SW 1271 (cell line): ENCODE data around the gene MST1.

Experiments
- DNase-seq, 2 experiments: peaks; one replicate each; lab custom pipeline; 2025; lab: John Stamatoyannopoulos, UW

The MST1 gene

DNA sequence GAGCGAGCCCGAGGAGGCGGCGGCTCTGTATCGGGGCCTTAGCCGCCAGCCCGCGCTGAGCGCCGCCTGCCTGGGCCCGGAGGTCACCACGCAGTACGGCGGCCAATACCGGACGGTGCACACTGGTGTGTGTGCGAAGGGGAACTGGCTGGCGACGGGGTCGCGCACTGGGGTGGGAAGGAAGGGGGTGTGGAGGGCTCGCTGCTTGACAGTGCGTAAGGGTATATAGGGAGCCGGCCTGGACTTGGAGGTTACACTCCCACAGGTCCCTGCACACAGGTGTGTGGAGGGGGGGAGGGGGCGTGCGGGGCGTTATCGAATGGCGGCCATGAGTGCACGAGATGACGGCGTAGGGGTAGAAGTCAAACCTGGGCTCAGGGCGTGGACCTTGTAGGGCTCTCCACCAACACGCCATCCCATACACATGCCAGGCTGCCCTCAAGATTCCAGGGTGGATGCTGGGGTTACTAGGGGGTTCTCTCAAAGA lies 14.7 kb downstream of the MST1 start:
- DNase-seq, result no peak

DNA sequence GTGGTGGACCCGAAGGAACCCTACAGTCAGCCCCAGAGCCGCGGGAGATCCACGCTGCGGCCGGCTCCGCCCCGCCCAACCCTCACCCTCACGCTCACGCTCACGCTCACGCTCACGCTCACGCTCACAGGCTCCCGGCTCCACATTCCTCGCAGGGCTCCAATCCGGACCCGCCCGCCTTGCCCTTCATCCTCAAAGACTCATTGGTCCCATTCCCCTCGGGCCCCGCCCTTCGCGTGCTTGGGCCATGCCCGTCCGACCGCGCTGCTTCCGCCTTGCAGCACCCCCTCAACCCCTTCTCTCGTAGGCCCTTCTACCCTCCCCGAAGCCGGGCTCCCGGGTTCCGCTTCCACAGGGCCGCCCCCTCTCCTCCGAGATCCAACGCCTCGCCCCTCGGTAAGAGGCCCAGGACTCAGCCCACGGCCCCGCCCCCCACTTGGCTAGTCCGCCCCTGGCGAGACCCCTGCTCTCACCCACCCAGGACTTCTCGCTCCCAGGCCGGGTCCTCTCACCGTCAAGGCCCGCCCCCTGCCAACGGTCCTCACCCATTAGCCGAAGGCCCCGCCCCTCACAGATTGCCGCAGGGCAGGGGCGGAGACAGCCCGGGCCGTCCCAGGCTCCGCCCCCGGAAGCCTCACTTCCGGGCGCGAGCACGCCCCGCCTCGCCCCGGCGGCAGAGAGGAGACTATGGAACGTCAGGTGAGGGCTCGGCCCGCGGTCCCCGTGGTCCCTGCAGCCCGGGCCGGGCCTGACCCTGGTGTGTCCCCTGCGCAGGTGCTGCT lies 15.4 kb downstream of the MST1 start, which contains the start of gene APEH:
Gene APEH (plus strand): TSS at position 637 of the 782 bp plus-strand sequence. CDS start 51 bp downstream, at position 688.
- no peak for DNase-seq

DNA sequence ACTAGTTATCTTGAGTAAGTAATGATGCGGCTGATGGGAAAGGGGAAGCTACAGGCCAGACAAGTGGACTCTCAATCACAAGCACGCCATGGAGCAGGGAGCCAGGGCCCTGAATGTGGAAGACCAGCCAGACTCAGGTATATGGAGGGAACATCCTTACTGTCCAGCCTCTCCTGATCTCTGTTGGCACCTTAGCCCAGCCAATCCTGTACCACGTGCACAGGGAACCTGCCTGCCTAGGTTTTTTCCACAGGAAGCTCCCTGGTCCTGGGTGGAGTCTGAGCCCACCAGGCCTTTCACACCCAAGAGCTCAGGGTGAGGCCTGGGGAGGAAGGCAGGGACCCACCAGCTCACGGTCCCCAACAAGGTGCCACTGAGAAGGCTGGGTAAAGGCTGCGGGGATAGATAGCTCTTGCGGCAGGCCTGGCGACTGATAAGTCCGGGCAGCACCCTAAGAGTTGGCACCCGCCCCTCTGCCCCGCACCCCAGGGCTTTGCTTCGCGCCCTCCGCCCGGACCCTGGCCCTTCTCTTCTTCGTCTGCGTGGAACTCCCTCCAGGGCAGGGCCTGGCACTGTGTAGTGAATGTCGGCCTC lies 16.1 kb downstream of the MST1 start:
- DNase-seq, result no peak

DNA sequence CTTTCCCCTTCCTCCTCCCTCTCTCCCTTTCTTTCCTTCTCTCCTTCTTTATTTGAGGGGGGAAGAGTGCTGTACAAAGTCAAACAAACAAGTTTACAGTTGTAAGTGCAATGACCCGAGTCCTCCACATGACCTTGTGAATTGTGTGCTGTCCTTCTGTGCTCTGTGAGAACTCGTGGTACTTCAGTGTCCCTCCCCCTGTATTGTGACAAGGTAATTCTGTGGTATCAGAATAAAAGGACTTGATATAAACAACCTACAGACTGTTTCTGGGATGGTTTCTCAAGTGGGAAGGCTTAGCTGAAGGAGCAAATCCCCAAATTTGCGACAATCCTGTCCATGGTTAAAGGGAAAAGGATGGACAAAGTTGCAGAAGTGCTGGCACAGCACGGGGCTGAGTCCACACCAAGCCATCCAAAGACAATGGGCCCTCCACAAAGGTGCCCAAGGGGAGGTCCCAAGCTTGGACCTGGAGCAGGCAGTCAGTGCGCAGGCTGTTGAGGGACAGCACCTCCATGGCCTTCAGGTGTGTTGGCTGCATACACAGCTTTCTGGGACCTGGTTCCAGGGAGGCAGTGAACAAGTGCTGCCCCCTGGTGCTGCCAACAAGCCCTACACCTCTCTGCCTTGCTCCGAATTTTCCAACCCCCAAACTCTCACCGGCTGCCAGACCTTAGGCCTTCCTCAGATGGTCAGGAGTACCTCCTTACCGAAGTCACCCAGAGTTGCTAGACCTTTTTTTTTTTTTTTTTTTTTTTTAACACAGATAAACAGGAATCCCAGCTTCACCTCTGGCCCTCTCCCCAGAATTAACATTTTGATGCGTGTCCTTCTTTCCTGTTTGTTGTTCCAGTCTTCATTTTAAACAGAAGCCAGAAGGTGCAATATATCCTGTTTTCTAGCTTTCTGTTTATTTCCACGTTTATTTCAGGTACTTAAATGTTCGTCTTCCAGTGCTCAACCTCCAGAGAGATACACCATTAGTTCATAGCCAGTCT lies 17.7 kb downstream of the MST1 start:
- DNase-seq, result no peak

DNA sequence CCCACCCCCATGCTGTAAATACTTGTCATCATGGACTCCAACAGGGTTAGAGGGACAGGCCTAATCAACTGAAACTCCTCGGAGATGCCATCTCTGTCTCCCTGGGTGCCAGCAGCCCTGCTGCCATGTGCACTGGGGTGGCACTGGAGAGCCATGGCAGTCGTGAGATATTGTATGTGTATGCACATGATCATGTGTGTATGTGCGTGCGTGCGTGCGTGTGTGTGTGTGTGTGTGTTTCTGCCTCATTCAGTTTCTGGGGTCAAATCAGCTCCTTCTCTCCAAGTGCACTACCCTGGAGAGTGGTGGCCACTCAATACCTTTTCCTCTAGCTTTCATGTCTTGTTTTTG lies 18.4 kb downstream of the MST1 start:
- no peak for DNase-seq

DNA sequence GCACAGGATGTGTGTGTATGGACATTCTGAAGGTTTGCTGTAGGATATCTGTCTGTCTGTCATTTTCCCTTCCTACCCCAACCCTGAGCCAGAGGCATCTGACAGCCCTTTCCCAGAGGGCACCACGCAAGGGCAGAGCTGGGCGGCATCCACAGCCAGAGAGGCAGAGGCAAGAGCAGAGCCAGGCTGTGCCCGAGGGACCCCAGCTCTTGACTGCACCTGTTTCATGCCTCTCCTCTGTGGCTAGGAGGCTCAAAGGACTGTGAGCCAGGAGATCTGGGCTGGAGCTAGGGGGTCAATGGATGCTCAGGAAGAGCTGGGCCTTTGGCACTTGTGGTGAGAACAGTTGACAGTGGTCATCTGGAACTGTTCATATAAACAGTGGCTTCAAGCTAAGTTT lies 19.9 kb downstream of the MST1 start:
- DNase-seq, result no peak

DNA sequence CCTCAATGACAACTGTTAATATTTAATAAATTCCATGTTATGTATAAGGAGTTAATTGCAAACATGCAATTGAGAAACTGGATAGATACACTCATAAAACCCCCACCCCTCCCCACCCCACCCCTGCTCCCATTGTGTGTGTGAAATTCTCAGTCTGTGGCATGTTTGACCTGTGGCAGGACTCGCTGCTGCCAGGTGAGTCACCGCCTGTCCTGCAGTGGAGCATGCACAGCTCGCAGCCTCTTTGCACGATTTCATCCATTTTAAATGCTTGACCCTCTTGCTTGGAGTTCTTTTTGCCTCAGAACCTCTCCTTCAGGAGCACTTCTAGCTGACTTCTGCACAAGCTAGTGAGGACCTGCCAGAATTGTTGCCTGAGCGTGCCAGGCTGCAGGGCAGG lies 20.4 kb downstream of the MST1 start:
- no peak for DNase-seq

DNA sequence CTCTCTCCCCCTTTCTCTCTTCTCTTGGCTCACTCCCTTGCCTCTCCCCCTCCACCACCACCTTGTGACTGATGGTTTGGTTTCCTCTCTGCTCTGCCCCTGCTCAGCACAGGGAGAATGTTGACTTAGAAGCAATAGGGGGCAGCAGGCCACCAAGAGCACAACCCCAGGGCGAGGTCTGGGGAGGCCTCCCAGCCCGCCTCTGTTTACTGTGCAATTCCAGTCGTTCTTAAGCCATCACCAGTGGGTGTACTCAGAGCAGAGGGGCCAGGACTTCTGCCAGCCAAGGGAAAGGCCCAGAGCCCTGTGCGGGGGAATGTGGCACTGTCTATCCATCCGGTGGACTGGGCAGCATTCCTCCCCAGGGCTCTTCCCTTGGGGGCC lies 20.9 kb downstream of the MST1 start:
- no peak for DNase-seq

DNA sequence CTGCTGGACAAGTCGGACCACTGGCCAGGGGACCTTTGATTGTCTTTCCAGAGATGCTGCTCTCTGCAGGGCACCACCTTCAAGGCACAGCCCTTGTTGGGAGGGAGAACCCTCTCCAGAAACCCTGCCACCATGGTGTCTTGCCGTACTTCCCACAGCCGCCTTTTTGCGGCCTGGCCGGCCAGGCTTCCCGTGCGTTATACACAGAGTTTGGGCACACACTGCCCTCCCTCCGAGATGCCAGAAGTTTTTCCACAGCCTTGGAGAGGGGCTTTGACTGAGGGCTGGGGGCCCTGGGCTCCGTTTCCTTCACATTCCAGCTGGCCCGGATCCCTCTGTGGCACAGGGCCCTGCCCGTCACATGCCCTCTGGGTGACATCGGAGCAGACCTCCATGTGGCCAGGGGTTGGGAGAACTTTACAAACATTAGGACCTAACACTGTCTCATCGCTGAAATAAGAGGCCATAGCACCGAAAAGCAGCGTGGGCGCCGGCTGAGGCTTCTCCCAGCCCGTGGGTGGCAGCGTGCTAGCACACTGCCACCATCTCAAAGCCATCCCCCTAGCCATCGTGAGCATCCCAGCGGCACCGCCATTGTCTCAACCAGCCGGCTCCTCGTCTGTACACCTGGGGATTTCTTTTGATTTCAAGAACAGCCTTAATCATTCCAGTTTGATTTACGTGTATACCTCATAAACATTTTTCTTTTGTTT lies 21.4 kb downstream of the MST1 start:
- DNase-seq, result no peak

DNA sequence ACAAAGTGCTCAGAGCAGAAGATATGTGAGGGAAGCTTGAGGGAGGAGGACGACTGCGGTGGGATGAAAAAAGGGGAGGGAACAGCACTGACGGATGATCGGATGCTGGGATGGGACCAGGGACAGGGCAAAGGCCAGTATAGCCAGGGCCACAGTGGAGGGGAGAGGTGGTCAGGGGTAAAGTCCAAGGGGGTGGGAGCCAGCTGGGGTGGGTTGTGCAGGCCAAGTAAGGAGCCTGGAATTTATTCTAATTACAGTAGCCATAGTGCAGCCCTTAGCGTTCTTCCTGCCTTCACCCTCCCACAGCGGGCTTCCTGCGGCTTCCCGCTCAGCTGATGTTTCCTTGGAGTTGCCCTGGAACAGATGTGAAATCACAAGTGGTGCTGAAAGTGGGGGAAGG lies 22.7 kb downstream of the MST1 start:
- no peak for DNase-seq

DNA sequence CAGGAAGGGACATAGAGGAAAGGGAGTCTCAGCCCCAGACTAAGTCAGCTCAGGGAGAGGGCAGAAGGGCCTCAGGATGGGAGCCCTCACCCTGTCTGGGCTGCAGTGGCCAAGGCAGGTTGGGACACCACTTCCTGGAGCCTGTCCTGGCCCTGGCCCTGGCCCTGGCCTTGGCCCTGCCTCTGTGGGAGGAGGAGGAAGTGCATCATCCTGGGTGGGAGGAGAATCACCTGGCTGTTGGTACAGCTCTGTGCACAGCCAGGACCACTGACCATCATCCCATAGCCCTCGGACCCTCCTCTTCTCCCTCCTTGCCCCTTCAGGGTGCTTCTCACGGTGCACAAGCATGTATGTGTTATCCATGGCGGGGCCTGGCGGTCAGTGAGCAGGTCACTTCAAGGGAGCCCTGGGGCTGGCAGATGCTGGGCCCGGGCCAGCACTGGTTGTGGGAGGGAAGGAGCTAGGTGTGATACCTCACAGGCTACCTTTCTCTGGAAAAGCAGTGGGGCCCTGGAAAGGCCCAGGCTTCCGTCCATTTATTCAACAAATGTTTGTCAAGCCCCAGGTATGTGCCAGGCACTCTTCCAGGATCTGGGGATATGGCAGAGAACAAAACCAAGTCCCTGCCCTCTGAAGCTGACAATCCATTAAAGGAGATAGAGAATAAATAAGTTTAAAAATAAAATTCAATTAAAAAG lies 23.3 kb downstream of the MST1 start:
- no peak for DNase-seq

DNA sequence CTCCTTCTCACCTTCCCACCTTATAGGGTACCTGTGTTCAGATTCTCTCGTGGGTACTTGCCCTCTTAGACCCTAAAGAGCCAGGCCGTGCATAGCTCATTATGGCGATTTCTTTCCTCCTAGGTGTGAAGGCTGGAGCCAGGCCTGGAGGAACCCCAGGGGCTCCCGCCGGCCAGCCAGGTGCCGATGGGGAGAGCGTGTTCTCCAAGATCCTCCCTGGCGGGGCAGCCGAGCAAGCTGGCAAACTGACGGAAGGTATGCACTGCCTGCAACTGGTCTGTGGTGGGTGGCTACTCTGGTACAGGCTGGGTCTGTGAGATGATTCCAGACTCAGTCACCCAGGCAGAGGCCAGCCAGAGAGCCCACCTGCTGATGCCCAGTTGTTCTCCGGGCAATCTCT lies 25.0 kb downstream of the MST1 start:
- no peak for DNase-seq

DNA sequence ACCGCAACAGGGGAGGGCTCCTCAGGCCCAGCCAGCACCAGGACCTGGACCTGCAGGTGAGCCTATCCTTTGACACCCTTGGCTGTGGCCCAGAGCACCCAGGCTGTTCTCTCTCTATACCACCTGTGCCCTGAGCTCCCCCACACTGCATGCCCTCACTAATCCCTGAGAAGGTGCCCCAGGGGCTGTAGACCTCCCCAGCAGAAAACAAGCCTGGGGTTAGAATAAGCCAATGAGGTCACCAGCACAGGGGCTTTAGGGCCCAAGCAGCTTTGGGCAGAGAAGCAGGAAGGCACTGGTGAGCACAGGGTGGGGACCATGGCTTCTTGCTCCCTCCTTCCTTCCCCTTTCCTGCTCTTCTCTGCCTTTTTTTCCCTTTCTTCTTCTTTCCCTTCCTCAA lies 25.4 kb downstream of the MST1 start:
- no peak for DNase-seq

DNA sequence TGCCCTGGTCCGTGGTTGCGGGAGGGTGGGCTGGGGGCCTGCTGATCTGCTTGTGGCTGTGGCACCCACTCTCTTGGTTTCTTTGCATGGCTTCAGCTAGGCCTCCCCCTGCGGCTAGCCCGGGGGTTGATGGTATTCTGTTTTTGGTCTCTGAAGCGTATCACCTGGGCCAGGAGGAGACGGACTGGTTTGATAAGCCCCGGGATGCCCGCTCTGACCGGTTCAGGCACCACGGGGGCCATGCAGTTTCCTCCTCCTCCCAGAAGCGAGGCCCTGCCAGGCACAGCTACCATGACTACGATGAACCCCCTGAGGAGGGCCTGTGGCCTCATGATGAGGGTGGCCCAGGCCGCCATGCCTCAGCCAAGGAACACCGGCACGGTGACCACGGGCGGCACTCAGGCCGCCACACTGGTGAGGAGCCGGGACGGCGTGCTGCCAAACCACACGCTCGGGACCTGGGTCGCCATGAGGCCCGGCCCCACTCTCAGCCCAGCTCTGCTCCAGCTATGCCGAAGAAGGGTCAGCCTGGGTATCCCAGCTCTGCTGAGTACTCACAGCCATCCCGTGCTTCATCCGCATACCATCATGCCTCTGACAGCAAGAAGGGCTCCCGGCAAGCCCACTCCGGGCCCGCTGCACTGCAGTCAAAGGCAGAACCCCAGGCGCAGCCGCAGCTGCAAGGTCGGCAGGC lies 26.4 kb downstream of the MST1 start:
- DNase-seq, result no peak

DNA sequence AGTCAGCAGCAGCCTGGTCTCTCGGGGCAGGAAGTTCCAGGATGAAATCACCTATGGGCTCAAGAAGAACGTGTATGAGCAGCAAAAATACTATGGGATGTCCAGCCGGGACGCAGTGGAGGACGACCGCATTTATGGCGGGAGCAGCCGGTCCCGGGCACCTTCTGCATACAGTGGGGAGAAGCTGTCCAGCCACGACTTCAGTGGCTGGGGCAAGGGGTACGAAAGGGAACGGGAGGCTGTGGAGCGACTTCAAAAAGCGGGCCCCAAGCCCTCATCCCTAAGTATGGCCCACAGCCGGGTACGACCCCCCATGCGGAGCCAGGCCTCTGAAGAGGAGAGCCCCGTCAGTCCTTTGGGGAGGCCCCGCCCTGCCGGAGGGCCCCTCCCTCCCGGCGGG lies 27.3 kb downstream of the MST1 start:
- no peak for DNase-seq

DNA sequence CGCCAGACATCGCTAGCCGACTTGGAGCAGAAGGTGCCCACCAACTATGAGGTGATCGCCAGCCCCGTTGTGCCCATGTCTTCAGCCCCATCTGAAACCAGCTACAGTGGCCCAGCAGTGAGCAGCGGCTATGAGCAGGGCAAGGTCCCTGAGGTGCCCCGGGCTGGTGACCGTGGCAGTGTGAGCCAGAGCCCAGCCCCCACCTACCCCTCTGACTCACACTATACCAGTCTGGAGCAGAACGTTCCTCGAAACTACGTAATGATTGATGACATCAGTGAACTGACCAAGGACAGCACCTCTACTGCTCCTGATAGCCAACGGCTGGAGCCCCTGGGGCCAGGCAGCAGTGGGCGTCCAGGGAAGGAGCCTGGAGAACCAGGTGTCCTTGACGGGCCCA lies 28.0 kb downstream of the MST1 start:
- no peak for DNase-seq

DNA sequence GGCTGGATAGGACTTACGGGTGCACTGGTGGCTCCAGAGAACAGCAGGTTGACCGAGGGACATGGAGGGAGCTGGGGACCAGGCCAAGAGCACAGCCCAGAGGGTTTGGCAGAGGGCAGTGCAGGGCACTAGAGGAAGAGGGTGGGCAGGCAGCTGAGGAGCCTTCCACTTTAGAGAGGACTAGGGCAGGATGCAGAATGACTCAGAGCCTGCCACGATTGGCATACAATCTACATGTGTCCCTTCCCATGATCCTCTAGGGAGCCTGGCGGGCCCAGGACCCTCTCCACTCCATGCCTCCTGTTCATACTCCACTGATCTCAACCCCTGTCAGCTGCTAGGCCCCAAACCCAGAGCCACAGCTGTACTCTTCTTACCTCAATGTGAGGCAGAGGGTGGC lies 29.5 kb downstream of the MST1 start:
- no peak for DNase-seq

DNA sequence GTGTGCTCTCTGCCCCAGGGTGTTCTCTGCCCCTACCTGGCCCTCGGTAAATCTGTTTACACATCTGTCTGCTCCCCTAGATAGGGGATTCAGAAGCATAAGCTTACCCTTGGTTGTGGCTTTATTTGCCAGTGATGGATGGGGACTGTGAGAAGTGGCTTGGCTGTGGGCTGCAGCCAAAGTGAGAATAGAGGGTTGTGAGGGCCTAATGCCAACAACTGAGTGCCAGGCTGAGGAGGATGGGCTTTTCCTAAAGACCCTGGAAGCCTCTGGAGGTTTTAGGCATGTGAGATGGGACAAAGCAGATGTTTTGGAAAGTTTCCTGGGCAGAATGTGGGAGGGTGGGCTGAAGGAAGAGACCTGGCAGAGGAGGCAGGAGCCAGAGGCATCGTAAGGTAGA lies 30.6 kb downstream of the MST1 start:
- no peak for DNase-seq

DNA sequence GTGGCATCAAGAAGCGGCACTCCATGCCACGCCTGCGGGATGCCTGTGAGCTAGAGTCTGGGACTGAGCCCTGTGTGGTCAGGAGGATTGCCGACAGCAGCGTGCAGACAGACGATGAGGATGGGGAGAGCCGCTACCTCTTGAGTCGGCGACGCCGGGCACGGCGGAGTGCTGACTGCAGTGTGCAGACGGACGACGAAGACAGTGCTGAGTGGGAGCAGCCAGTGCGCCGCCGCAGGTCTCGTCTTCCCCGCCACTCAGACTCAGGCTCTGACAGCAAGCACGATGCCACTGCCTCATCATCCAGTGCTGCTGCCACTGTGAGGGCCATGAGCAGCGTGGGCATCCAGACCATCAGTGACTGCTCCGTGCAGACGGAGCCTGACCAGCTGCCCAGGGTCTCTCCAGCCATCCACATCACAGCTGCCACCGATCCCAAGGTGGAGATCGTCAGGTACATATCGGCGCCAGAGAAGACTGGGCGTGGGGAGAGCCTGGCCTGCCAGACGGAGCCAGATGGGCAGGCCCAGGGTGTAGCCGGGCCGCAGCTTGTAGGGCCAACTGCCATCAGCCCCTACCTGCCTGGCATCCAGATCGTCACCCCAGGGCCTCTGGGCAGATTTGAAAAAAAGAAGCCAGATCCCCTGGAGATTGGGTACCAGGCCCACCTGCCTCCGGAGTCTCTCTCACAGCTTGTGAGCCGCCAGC lies 31.9 kb downstream of the MST1 start:
- no peak for DNase-seq

DNA sequence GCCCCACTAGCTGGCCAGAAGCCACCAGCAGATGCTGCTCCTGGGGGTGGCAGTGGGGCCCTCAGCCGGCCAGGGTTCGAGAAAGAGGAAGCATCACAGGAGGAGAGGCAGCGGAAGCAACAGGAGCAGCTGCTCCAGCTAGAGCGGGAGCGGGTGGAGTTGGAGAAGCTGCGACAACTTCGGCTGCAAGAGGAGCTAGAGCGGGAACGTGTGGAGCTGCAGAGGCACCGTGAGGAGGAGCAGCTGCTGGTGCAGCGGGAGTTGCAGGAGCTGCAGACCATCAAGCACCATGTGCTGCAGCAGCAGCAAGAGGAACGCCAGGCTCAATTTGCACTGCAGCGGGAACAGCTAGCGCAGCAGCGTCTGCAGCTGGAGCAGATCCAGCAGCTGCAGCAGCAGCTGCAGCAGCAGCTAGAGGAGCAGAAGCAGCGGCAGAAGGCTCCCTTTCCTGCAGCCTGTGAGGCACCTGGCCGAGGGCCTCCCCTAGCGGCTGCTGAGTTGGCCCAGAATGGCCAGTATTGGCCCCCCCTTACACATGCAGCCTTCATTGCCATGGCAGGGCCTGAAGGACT lies 32.6 kb downstream of the MST1 start:
- no peak for DNase-seq
